Measurements from ENCODE around the gene CNIH2. TPM values are rescaled to one million over a fixed set of nuclear protein-coding genes. Genes with fewer than 3 reads are reported as not detected.

The CNIH2 gene
- not detected in 2 replicates for total RNA-seq

GRCh38 chr11:66277471-66278362, at the start of gene CNIH2:
Gene CNIH2, plus strand, starts transcription at chr11:66278175. Its CDS starts 282 bp downstream, at chr11:66278457.

GRCh38 chr11:66268244-66268951, 9.6 kb upstream of the CNIH2 start, which contains the start of gene RAB1B:
Gene RAB1B, plus strand, starts transcription at chr11:66268639. Its CDS starts 41 bp downstream, at chr11:66268680.

DNA sequence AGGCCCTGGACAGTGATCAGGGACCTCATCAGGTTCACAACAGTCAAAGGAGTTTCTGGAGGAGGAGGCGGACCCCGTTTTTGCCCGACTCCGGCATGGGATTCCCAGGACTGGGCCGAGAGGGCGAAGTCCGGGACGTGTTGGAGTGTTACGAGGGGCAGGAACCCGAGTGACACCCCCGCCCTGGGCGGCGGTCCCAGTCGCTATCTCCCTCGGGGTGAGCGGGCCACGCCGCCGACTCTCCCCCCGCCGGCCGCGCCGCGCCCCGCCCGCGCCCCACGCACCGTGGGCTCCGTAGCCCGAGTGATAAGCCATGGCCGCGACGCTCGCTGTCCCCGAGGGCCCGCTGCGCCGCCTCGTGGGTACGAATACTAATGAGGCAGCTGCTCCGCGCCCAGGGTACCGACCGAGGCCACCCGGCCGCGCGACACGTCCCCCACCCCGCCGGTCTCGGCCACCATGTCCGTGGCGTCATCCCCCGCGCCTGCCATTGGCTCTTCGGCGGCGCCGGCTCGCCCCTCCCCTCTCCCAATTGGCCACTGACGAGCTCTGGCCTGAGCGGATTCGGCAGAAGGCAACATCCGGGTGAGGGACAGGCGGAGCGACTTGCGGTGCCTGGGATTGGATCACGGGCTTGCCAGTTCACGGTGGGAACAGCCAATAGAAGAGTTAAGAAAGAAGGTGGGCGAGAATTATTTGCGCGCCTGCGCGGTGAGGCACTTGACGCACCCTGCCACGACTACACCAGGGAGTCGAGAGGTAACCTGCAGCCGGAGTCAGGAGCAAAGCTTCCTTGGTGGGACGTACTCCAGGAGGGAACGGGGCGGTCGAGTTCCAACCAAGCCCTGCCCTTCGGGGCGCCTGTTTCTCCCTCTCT, 10.9 kb downstream of the CNIH2 start, which contains the start of gene YIF1A:
TSS of gene YIF1A (minus strand) at position 473 of the 877 bp plus-strand sequence. CDS start at position 315, 158 bp downstream.

DNA sequence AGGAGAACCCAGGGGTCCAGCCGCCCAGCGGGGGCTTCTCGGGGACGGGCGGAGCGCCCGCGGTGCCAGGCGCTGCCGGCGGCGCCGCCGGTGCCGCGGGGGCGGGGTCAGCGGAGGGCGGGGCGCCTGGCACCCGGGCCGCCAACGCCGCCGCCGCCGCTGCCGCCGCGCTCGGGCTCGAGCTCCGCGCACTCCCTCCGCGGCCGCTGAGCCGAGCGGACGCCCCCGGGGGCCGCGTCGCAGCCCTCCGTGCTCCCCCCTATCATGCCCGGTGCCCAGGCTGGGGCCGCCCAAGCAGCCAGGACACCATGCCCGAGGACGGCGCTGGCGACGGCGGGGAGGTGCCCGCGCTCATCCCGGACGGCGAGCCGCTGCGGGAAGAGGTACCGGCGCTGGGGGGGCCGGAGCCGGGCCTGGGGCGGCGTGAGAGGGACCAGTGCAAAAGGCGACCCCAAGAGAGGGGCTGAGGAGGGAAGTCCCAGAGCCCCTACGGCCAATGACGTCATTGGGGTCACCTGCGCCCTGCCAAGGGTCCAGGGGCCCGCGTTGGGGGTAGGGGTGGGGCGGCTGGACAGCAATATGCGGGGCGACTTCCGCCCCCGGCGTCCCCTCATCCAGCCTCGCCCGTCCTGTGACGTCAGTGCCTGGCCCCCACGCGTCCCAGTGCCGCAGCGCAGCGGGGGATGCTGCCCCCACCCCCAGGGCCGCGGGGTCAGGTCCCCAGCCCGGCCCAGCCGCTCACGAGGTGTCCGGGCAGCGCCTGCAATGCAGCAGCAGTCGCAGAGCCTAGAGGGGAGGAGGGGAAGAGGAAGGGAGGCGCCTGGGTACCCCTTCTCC, 13.9 kb downstream of the CNIH2 start, which contains the start of gene TMEM151A:
TSS of gene TMEM151A (plus strand) at position 189 of the 837 bp plus-strand sequence. CDS start at position 309, 120 bp downstream.

GRCh38 chr11:66316849-66317251, 38.9 kb downstream of the CNIH2 start, which contains the start of gene CD248:
Gene CD248, minus strand, starts transcription at chr11:66317044. Its CDS starts 17 bp downstream, at chr11:66317027.

Other genes with a start within 250 kb of the CNIH2 start
- not detected in 2 replicates for gene GAL3ST3, start 229.0 kb upstream of the CNIH2 start, total RNA-seq
- 99.4 and 114 TPM in 2 replicates for gene SF3B2, start 225.8 kb upstream of the CNIH2 start, total RNA-seq
- 12.7 and 17.8 TPM in 2 replicates for gene PACS1, start 207.9 kb upstream of the CNIH2 start, total RNA-seq
- 15.2 and 19.5 TPM in 2 replicates for gene KLC2, start 20.5 kb upstream of the CNIH2 start, total RNA-seq
- 65.0 and 70.5 TPM in 2 replicates for gene RAB1B, start 9.5 kb upstream of the CNIH2 start, total RNA-seq
- gene YIF1A, start 11.0 kb downstream of the CNIH2 start, total RNA-seq = 193 and 255 TPM in 2 replicates
- not detected in 2 replicates for gene TMEM151A, start 13.7 kb downstream of the CNIH2 start, total RNA-seq
- 0.65 and 1.2 TPM in 2 replicates for gene CD248, start 38.9 kb downstream of the CNIH2 start, total RNA-seq
- gene RIN1, start 58.3 kb downstream of the CNIH2 start, total RNA-seq = 4.9 and 8.1 TPM in 2 replicates
- 75.7 and 89.8 TPM in 2 replicates for gene BRMS1, start 66.9 kb downstream of the CNIH2 start, total RNA-seq
- 35.4 and 36.5 TPM in 2 replicates for gene B4GAT1, start 69.5 kb downstream of the CNIH2 start, total RNA-seq
- gene SLC29A2, start 93.6 kb downstream of the CNIH2 start, total RNA-seq = 0.76 and 0.97 TPM in 2 replicates
- gene NPAS4, start 142.9 kb downstream of the CNIH2 start, total RNA-seq = not detected in 2 replicates
- 55.9 and 81.8 TPM in 2 replicates for gene MRPL11, start 160.7 kb downstream of the CNIH2 start, total RNA-seq
- gene PELI3, start 188.7 kb downstream of the CNIH2 start, total RNA-seq = 2.9 and 3.2 TPM in 2 replicates
- gene DPP3, start 202.3 kb downstream of the CNIH2 start, total RNA-seq = 50.8 and 58.8 TPM in 2 replicates
- gene BBS1, start 232.5 kb downstream of the CNIH2 start, total RNA-seq = 17.9 and 23.4 TPM in 2 replicates

Measured in epithelial cell of umbilical artery (primary cell).